Measurements from ENCODE around the gene TNFAIP8. TPM values are rescaled to one million over a fixed set of nuclear protein-coding genes. Genes with fewer than 3 reads are reported as not detected.
"Not testable (repeated sequence)": the region's sequence is repeated elsewhere in the genome, so short reads cannot be mapped to it uniquely, and the experiment has no call there.

Gene TNFAIP8
- total and polyA plus RNA-seq, 2 donors (not counting 1 experiment from before 2014, with no cell fraction given): 67.3 to 109 TPM

- POLR2A ChIA-PET: no interaction called here
- H3K9ac ChIP-seq (ENCODE audit: low read length): no peak overlapping the region
- H4K20me1 ChIP-seq (ENCODE audit: control insufficient read depth, insufficient read depth, low read length, poor library complexity, severe bottlenecking): no peaks in the 10 kb centered on the region
- H3K4me1 ChIP-seq (ENCODE audit: control insufficient read depth in 2 of 2, insufficient read depth in 2 of 2, low read length in 2 of 2): peaks cover 19 to 24% of the 10 kb centered on the region in 2 donors
- TF ChIP-seq, protein P1, sequence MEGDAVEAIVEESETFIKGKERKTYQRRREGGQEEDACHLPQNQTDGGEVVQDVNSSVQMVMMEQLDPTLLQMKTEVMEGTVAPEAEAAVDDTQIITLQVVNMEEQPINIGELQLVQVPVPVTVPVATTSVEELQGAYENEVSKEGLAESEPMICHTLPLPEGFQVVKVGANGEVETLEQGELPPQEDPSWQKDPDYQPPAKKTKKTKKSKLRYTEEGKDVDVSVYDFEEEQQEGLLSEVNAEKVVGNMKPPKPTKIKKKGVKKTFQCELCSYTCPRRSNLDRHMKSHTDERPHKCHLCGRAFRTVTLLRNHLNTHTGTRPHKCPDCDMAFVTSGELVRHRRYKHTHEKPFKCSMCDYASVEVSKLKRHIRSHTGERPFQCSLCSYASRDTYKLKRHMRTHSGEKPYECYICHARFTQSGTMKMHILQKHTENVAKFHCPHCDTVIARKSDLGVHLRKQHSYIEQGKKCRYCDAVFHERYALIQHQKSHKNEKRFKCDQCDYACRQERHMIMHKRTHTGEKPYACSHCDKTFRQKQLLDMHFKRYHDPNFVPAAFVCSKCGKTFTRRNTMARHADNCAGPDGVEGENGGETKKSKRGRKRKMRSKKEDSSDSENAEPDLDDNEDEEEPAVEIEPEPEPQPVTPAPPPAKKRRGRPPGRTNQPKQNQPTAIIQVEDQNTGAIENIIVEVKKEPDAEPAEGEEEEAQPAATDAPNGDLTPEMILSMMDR (IDR thresholded peaks at IDR 0.05): no peak
- TF ChIP-seq EZH2 (IDR thresholded peaks at IDR 0.05; ENCODE audit: borderline replicate concordance, insufficient read depth, low read depth, low read length, poor library complexity, severe bottlenecking): no peak
- H3K4me3 ChIP-seq (ENCODE audit: control extremely low read depth in 1 of 5, extremely low read depth in 1 of 5, insufficient read depth in 1 of 5, low read depth in 2 of 5, low read length in 4 of 5): no peak overlapping the region
- peaks cover 11% of the 10 kb centered on the region for H3K79me2 ChIP-seq (ENCODE audit: control insufficient read depth, insufficient read depth, low read length)
- intact Hi-C loops (cut with micrococcal nuclease): no loop called here
- no peak overlapping the region for H3K4me3 Mint-ChIP-seq
- no peaks in the 10 kb centered on the region for H3K27me3 ChIP-seq (replicated peaks in 1 of 4; ENCODE audit: control extremely low read depth in 1 of 4, control insufficient read depth in 3 of 4, insufficient read depth in 4 of 4, low read length in 3 of 4)
- H2AFZ ChIP-seq (ENCODE audit: insufficient read depth, low read depth, low read length, poor library complexity, severe bottlenecking): no peak overlapping the region
- DNase-seq (no peak), ATAC-seq (ENCODE audit: low read depth) (no peak)
- no peak overlapping the region for H3K27ac Mint-ChIP-seq
- no peaks in the 10 kb centered on the region for H3K36me3 ChIP-seq (replicated peaks in 1 of 2; ENCODE audit: control extremely low read depth in 1 of 2, control insufficient read depth in 1 of 2, extremely low read depth in 1 of 2, insufficient read depth in 2 of 2, low read length in 1 of 2)
- H3K27ac ChIP-seq (ENCODE audit: low read length in 2 of 2): no peak overlapping the region
- WGBS (ENCODE audit: insufficient coverage): no CpG with 5 or more reads among the region's 2 CpGs
- H3K4me1 Mint-ChIP-seq: peaks cover 37% of the 10 kb centered on the region
- H3K9me3 ChIP-seq (ENCODE audit: control extremely low read depth in 1 of 3, control insufficient read depth in 2 of 3, insufficient read depth in 1 of 3, low read length in 2 of 3): peaks cover 0 to 2% (median 0%) of the 10 kb centered on the region in 3 donors
- CTCF ChIA-PET: interaction anchor here (3.1 kb wide), 1 partner anchor 8 kb away, joined by 18 read pairs; no protein-coding TSS in a partner anchor
- H3K4me2 ChIP-seq (replicated peaks; ENCODE audit: low read depth, low read length, poor library complexity, severe bottlenecking): no peak overlapping the region
- H3K9me3 Mint-ChIP-seq (ENCODE audit: insufficient read depth): no peaks in the 10 kb centered on the region
- H3K27me3 Mint-ChIP-seq: no peaks in the 10 kb centered on the region
These were observed 71.2 kb downstream of the TNFAIP8 start for GRCh38 chr5:119427060-119427459.

GRCh38 chr5:119427596-119427995, 71.8 kb downstream of the TNFAIP8 start:
- ATAC-seq (ENCODE audit: low read depth); H3K27me3 ChIP-seq (replicated peaks in 1 of 4; ENCODE audit: control extremely low read depth in 1 of 4, control insufficient read depth in 3 of 4, insufficient read depth in 4 of 4, low read length in 3 of 4); H3K9me3 Mint-ChIP-seq (ENCODE audit: insufficient read depth); H3K27me3 Mint-ChIP-seq; H4K20me1 ChIP-seq (ENCODE audit: control insufficient read depth, insufficient read depth, low read length, poor library complexity, severe bottlenecking); POLR2A ChIA-PET; H3K4me3 ChIP-seq (ENCODE audit: control extremely low read depth in 1 of 5, extremely low read depth in 1 of 5, insufficient read depth in 1 of 5, low read depth in 2 of 5, low read length in 4 of 5); H3K36me3 ChIP-seq (replicated peaks in 1 of 2; ENCODE audit: control extremely low read depth in 1 of 2, control insufficient read depth in 1 of 2, extremely low read depth in 1 of 2, insufficient read depth in 2 of 2, low read length in 1 of 2); DNase-seq; intact Hi-C loops (cut with micrococcal nuclease); H3K27ac ChIP-seq (ENCODE audit: low read length in 2 of 2); H3K9ac ChIP-seq (ENCODE audit: low read length); H3K4me2 ChIP-seq (replicated peaks; ENCODE audit: low read depth, low read length, poor library complexity, severe bottlenecking); H3K9me3 ChIP-seq (ENCODE audit: control extremely low read depth in 1 of 3, control insufficient read depth in 2 of 3, insufficient read depth in 1 of 3, low read length in 2 of 3): not testable (repeated sequence)
- CTCF ChIA-PET: interaction anchor here (0.6 kb wide), 1 partner anchor 18 kb away, joined by 3 read pairs; no protein-coding TSS in a partner anchor
- Mint-ChIP-seq H3K4me1 (peaks cover 33% of the 10 kb centered on the region), H3K27ac (peak overlapping the region; percentile 56), H3K4me3 (peak overlapping the region; percentile 29)
- Histone ChIP-seq H2AFZ (ENCODE audit: insufficient read depth, low read depth, low read length, poor library complexity, severe bottlenecking) (peak overlapping the region; percentile 3), H3K4me1 (ENCODE audit: control insufficient read depth in 2 of 2, insufficient read depth in 2 of 2, low read length in 2 of 2) (peaks cover 19 to 24% of the 10 kb centered on the region in 2 donors), H3K79me2 (ENCODE audit: control insufficient read depth, insufficient read depth, low read length) (peaks cover 11% of the 10 kb centered on the region)
- WGBS (ENCODE audit: insufficient coverage): no CpG with 5 or more reads among the region's 4 CpGs

DNA sequence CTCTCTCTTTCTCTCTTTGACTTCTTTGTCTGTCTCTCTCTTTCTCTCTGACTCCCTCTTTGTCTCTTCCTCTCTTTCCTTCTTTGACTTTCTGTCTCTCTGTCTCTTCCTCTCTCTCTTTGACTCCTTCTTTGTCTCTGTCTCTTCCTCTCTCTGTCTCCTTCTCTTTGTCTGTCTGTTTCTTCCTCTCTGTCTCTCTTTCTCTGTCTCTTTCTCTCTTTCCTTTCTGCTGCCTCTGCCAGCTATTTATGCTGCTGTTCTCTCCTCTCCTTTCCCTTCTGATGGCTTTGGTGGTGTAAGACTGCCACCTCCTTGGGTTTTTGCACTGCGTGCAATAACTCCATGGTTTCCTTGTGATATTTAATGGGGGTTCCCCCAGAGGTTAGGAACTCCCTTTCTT, 72.3 kb downstream of the TNFAIP8 start:
- H3K4me3 Mint-ChIP-seq; ATAC-seq (ENCODE audit: low read depth); H3K36me3 ChIP-seq (replicated peaks in 1 of 2; ENCODE audit: control extremely low read depth in 1 of 2, control insufficient read depth in 1 of 2, extremely low read depth in 1 of 2, insufficient read depth in 2 of 2, low read length in 1 of 2); H3K9me3 ChIP-seq (ENCODE audit: control extremely low read depth in 1 of 3, control insufficient read depth in 2 of 3, insufficient read depth in 1 of 3, low read length in 2 of 3); H3K9ac ChIP-seq (ENCODE audit: low read length); H3K9me3 Mint-ChIP-seq (ENCODE audit: insufficient read depth); H3K27me3 Mint-ChIP-seq; H3K27ac ChIP-seq (ENCODE audit: low read length in 2 of 2); POLR2A ChIA-PET; H4K20me1 ChIP-seq (ENCODE audit: control insufficient read depth, insufficient read depth, low read length, poor library complexity, severe bottlenecking); DNase-seq; H3K27me3 ChIP-seq (replicated peaks in 1 of 4; ENCODE audit: control extremely low read depth in 1 of 4, control insufficient read depth in 3 of 4, insufficient read depth in 4 of 4, low read length in 3 of 4); H3K27ac Mint-ChIP-seq; intact Hi-C loops (cut with micrococcal nuclease); H3K79me2 ChIP-seq (ENCODE audit: control insufficient read depth, insufficient read depth, low read length); H3K4me3 ChIP-seq (ENCODE audit: control extremely low read depth in 1 of 5, extremely low read depth in 1 of 5, insufficient read depth in 1 of 5, low read depth in 2 of 5, low read length in 4 of 5): not testable (repeated sequence)
- CTCF ChIA-PET: interaction anchor here (0.6 kb wide), 1 partner anchor 19 kb away, joined by 3 read pairs; no protein-coding TSS in a partner anchor
- peak overlapping the region; percentile 3 for H2AFZ ChIP-seq (ENCODE audit: insufficient read depth, low read depth, low read length, poor library complexity, severe bottlenecking)
- no CpG with 5 or more reads among the region's 1 CpG for WGBS (ENCODE audit: insufficient coverage)
- peaks cover 33% of the 10 kb centered on the region for H3K4me1 Mint-ChIP-seq
- peak overlapping the region; percentile 15 for H3K4me2 ChIP-seq (replicated peaks; ENCODE audit: low read depth, low read length, poor library complexity, severe bottlenecking)
- H3K4me1 ChIP-seq (ENCODE audit: control insufficient read depth in 2 of 2, insufficient read depth in 2 of 2, low read length in 2 of 2): peaks cover 19 to 24% of the 10 kb centered on the region in 2 donors
